ENCODE results near the gene TAS1R2.
A peak's percentile ranks its signal among the peaks of the same experiment; 100 is the strongest.

TAS1R2 gene

GRCh38 chr1:18859560-18859959, at the start of gene TAS1R2:
Gene TAS1R2 (minus strand): TSS chr1:18859660. CDS start chr1:18859660, 0 bp downstream.
- no peak within 1 kb of the TSS for H3K9ac ChIP-seq (ENCODE audit: low read depth, low read length)
- no peaks in the 10 kb centered on the region for H3K4me1 ChIP-seq (ENCODE audit: insufficient read depth, low read length)
- no peaks in the 10 kb centered on the region for H3K36me3 ChIP-seq (ENCODE audit: insufficient read depth, low read length)
- no peaks in the 10 kb centered on the region for H3K9me3 ChIP-seq (ENCODE audit: control insufficient read depth, insufficient read depth, low read length)

GRCh38 chr1:18907917-18908845, 48.7 kb upstream of the TAS1R2 start:
- peaks cover 14% of the 10 kb centered on the region for H3K36me3 ChIP-seq (ENCODE audit: insufficient read depth, low read length)

GRCh38 chr1:18907021-18907916, 47.8 kb upstream of the TAS1R2 start:
- Histone ChIP-seq H3K4me1 (ENCODE audit: insufficient read depth, low read length) (no peaks in the 10 kb centered on the region), H3K9me3 (ENCODE audit: control insufficient read depth, insufficient read depth, low read length) (no peaks in the 10 kb centered on the region), H3K9ac (ENCODE audit: low read depth, low read length) (no peak overlapping the region), H3K36me3 (ENCODE audit: insufficient read depth, low read length) (peaks cover 10% of the 10 kb centered on the region)

More at GRCh38 chr1:18907917-18908845, 48.7 kb upstream of the TAS1R2 start:
- Histone ChIP-seq H3K4me1 (ENCODE audit: insufficient read depth, low read length) (0 out of 2 replicates have a peak, but pooled peaks cover under 1% of the 10 kb centered on the region), H3K9me3 (ENCODE audit: control insufficient read depth, insufficient read depth, low read length) (no peaks in the 10 kb centered on the region), H3K9ac (ENCODE audit: low read depth, low read length) (no peak overlapping the region)

GRCh38 chr1:18903291-18903756, 43.9 kb upstream of the TAS1R2 start:
- H3K9ac ChIP-seq (ENCODE audit: low read depth, low read length) = peak overlapping the region; percentile 63

GRCh38 chr1:18902523-18903290, 43.2 kb upstream of the TAS1R2 start, which contains the start of gene ALDH4A1:
Gene ALDH4A1 (minus strand): TSS chr1:18902555. CDS start chr1:18902523, 32 bp downstream.
- Histone ChIP-seq H3K4me1 (ENCODE audit: insufficient read depth, low read length) (no peaks in the 10 kb centered on the region), H3K9me3 (ENCODE audit: control insufficient read depth, insufficient read depth, low read length) (no peaks in the 10 kb centered on the region), H3K9ac (ENCODE audit: low read depth, low read length) (peak within 1 kb of the TSS; percentile 63), H3K36me3 (ENCODE audit: insufficient read depth, low read length) (no peaks in the 10 kb centered on the region; the same call in 1 of the 2 replicates)

More at GRCh38 chr1:18903291-18903756, 43.9 kb upstream of the TAS1R2 start:
- H3K36me3 ChIP-seq (ENCODE audit: insufficient read depth, low read length) = no peaks in the 10 kb centered on the region; the same call in 1 of the 2 replicates
- no peaks in the 10 kb centered on the region for H3K9me3 ChIP-seq (ENCODE audit: control insufficient read depth, insufficient read depth, low read length)
- no peaks in the 10 kb centered on the region for H3K4me1 ChIP-seq (ENCODE audit: insufficient read depth, low read length)

- Histone ChIP-seq H3K9ac (ENCODE audit: low read depth, low read length) (peak overlapping the region; percentile 63), H3K4me1 (ENCODE audit: insufficient read depth, low read length) (no peaks in the 10 kb centered on the region), H3K9me3 (ENCODE audit: control insufficient read depth, insufficient read depth, low read length) (no peaks in the 10 kb centered on the region)
Measured at GRCh38 chr1:18901952-18902522, 42.6 kb upstream of the TAS1R2 start.

GRCh38 chr1:18901147-18901951, 41.9 kb upstream of the TAS1R2 start:
- Histone ChIP-seq H3K9me3 (ENCODE audit: control insufficient read depth, insufficient read depth, low read length) (no peaks in the 10 kb centered on the region), H3K36me3 (ENCODE audit: insufficient read depth, low read length) (no peaks in the 10 kb centered on the region; the same call in 1 of the 2 replicates), H3K4me1 (ENCODE audit: insufficient read depth, low read length) (no peaks in the 10 kb centered on the region), H3K9ac (ENCODE audit: low read depth, low read length) (peak overlapping the region; percentile 63; the same call in 1 of the 2 replicates)

More at GRCh38 chr1:18901952-18902522, 42.6 kb upstream of the TAS1R2 start:
- H3K36me3 ChIP-seq (ENCODE audit: insufficient read depth, low read length) = no peaks in the 10 kb centered on the region; the same call in 1 of the 2 replicates

GRCh38 chr1:18900303-18900841, 40.9 kb upstream of the TAS1R2 start:
- Histone ChIP-seq H3K9ac (ENCODE audit: low read depth, low read length) (no peak overlapping the region), H3K9me3 (ENCODE audit: control insufficient read depth, insufficient read depth, low read length) (no peaks in the 10 kb centered on the region), H3K4me1 (ENCODE audit: insufficient read depth, low read length) (no peaks in the 10 kb centered on the region)

GRCh38 chr1:18899363-18900049, 40.0 kb upstream of the TAS1R2 start:
- Histone ChIP-seq H3K9me3 (ENCODE audit: control insufficient read depth, insufficient read depth, low read length) (no peaks in the 10 kb centered on the region), H3K9ac (ENCODE audit: low read depth, low read length) (no peak overlapping the region), H3K4me1 (ENCODE audit: insufficient read depth, low read length) (no peaks in the 10 kb centered on the region), H3K36me3 (ENCODE audit: insufficient read depth, low read length) (no peaks in the 10 kb centered on the region; the same call in 1 of the 2 replicates)

More at GRCh38 chr1:18900303-18900841, 40.9 kb upstream of the TAS1R2 start:
- no peaks in the 10 kb centered on the region; the same call in 1 of the 2 replicates for H3K36me3 ChIP-seq (ENCODE audit: insufficient read depth, low read length)

- no peak overlapping the region for H3K9ac ChIP-seq (ENCODE audit: low read depth, low read length)
- no peaks in the 10 kb centered on the region for H3K9me3 ChIP-seq (ENCODE audit: control insufficient read depth, insufficient read depth, low read length)
- no peaks in the 10 kb centered on the region for H3K4me1 ChIP-seq (ENCODE audit: insufficient read depth, low read length)
- H3K36me3 ChIP-seq (ENCODE audit: insufficient read depth, low read length) = no peaks in the 10 kb centered on the region; the same call in 1 of the 2 replicates
Measured at GRCh38 chr1:18898567-18898966, 39.1 kb upstream of the TAS1R2 start.

GRCh38 chr1:18895317-18895716, 35.9 kb upstream of the TAS1R2 start:
- H3K4me1 ChIP-seq (ENCODE audit: insufficient read depth, low read length) = no peaks in the 10 kb centered on the region
- no peak overlapping the region for H3K9ac ChIP-seq (ENCODE audit: low read depth, low read length)
- no peaks in the 10 kb centered on the region for H3K9me3 ChIP-seq (ENCODE audit: control insufficient read depth, insufficient read depth, low read length)
- H3K36me3 ChIP-seq (ENCODE audit: insufficient read depth, low read length) = no peaks in the 10 kb centered on the region; the same call in 1 of the 2 replicates

GRCh38 chr1:18893120-18893519, 33.7 kb upstream of the TAS1R2 start:
- Histone ChIP-seq H3K9ac (ENCODE audit: low read depth, low read length) (no peak overlapping the region), H3K4me1 (ENCODE audit: insufficient read depth, low read length) (no peaks in the 10 kb centered on the region)

More at GRCh38 chr1:18893120-18893519, 33.7 kb upstream of the TAS1R2 start:
- H3K9me3 ChIP-seq (ENCODE audit: control insufficient read depth, insufficient read depth, low read length) = no peaks in the 10 kb centered on the region
- H3K36me3 ChIP-seq (ENCODE audit: insufficient read depth, low read length) = no peaks in the 10 kb centered on the region; the same call in 1 of the 2 replicates

Measured in ES-I3 (cell line).